Measurements from ENCODE around the gene CCDC28A.

DNA sequence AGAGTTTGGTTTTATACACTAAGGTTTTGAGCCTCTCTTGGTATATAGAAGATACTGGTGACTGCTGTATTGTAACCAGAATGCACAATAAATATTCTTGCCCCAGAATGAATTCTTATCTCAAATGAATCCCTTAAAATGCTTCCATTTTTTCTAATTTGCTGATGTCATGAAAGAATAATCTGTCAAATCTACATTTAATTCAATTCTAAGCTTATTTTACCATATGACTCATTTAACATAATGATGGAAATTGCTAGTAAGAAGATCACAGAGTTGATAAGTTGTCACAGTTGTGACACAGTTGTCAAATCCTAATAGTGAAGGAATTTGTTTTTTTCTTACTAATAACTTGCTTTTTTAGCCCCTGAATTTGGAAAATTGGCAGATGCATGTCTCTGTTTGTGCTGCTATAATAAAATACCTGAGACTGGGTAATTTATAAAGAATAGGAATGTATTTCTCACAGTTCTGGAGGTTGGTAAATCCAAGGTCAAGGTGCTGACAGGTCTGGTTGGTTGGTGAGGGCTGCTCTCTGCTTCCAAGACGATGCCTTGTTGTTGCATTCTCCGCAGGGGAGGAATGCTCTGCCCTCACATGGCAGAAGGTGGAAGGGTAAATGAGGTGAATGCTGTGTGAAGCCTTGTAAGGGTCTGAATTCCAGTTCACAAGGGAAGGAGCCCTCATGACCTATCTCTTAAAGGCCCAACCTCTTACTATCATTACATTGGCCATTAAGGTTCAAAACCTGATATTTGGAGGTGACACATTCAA, 27.0 kb downstream of the CCDC28A start:
- TF ChIP-seq, protein P1, sequence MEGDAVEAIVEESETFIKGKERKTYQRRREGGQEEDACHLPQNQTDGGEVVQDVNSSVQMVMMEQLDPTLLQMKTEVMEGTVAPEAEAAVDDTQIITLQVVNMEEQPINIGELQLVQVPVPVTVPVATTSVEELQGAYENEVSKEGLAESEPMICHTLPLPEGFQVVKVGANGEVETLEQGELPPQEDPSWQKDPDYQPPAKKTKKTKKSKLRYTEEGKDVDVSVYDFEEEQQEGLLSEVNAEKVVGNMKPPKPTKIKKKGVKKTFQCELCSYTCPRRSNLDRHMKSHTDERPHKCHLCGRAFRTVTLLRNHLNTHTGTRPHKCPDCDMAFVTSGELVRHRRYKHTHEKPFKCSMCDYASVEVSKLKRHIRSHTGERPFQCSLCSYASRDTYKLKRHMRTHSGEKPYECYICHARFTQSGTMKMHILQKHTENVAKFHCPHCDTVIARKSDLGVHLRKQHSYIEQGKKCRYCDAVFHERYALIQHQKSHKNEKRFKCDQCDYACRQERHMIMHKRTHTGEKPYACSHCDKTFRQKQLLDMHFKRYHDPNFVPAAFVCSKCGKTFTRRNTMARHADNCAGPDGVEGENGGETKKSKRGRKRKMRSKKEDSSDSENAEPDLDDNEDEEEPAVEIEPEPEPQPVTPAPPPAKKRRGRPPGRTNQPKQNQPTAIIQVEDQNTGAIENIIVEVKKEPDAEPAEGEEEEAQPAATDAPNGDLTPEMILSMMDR (tag by site-specific recombination; IDR thresholded peaks at IDR 0.05) = no peak
- TF ChIP-seq, protein P2, sequence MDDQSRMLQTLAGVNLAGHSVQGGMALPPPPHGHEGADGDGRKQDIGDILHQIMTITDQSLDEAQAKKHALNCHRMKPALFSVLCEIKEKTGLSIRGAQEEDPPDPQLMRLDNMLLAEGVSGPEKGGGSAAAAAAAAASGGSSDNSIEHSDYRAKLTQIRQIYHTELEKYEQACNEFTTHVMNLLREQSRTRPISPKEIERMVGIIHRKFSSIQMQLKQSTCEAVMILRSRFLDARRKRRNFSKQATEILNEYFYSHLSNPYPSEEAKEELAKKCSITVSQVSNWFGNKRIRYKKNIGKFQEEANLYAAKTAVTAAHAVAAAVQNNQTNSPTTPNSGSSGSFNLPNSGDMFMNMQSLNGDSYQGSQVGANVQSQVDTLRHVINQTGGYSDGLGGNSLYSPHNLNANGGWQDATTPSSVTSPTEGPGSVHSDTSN (CRISPR knock-in tag; IDR thresholded peaks at IDR 0.05) = no peak
- TF ChIP-seq ZBTB8A (tag by site-specific recombination; IDR thresholded peaks at IDR 0.05) (no peak), KLF1 (tag by site-specific recombination; IDR thresholded peaks at IDR 0.05) (no peak), ZNF114 (tag by site-specific recombination; IDR thresholded peaks at IDR 0.05) (no peak), ZBTB21 (tag by site-specific recombination; IDR thresholded peaks at IDR 0.05) (no peak), ZNF776 (tag by site-specific recombination; IDR thresholded peaks at IDR 0.05; ENCODE audit: borderline replicate concordance) (no peak), KLF16 (tag by site-specific recombination; IDR thresholded peaks at IDR 0.05) (no peak), EGR2 (tag by site-specific recombination; IDR thresholded peaks at IDR 0.05; ENCODE audit: low read depth) (no peak)
- TF ChIP-seq, protein P3, sequence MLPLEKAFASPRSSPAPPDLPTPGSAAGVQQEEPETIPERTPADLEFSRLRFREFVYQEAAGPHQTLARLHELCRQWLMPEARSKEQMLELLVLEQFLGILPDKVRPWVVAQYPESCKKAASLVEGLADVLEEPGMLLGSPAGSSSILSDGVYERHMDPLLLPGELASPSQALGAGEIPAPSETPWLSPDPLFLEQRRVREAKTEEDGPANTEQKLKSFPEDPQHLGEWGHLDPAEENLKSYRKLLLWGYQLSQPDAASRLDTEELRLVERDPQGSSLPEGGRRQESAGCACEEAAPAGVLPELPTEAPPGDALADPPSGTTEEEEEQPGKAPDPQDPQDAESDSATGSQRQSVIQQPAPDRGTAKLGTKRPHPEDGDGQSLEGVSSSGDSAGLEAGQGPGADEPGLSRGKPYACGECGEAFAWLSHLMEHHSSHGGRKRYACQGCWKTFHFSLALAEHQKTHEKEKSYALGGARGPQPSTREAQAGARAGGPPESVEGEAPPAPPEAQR (tag by site-specific recombination; IDR thresholded peaks at IDR 0.05) = no peak
